ENCODE data around the gene NFE2L3. TPM values are rescaled to one million over a fixed set of nuclear protein-coding genes. Genes with fewer than 3 reads are reported as not detected.

NFE2L3 gene
- total RNA-seq, 1 donor from 2014 or later, result 50.4 TPM

DNA sequence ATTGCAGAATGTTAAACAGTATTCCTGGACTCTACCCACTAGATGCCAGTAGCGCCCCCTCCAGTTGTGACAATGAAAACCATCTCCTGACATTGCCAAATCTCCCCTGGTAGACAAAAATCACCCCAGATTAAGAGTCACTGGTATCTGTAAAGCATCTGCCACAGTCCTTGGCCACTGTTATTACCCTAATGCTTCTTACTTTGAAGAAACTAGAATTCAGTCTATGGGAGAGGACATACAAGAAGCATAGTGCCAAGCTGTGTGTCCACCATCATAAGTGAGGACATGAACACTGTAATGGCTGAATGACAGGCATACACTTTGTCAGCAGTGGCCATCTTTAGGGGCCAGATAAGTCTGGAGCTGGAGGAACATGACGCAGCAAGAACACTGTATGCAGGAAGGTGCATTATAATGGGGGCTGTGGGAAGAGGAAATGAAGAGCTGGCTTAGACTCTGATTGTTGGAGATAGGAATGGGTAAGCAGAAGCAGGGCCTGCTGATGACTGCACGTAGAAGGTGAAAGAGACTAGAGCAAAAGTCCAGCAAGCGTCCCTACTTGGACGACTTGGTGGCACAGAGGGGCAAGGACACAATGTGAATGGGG lies 82.0 kb downstream of the NFE2L3 start:
- Mint-ChIP-seq H3K9me3 (ENCODE audit: unreplicated experiment) (no peaks in the 10 kb centered on the region), H3K27me3 (ENCODE audit: low read depth, unreplicated experiment) (peaks cover 2% of the 10 kb centered on the region), H3K4me3 (ENCODE audit: unreplicated experiment) (no peak overlapping the region), H3K4me1 (ENCODE audit: low read depth, unreplicated experiment) (no peaks in the 10 kb centered on the region), H3K36me3 (ENCODE audit: low read depth, unreplicated experiment) (no peaks in the 10 kb centered on the region), H3K27ac (ENCODE audit: unreplicated experiment) (no peak overlapping the region)
- H2AFZ ChIP-seq (ENCODE audit: low read depth, low read length), result no peak overlapping the region
- H3K36me3 ChIP-seq (ENCODE audit: insufficient read depth, low read length), result no peaks in the 10 kb centered on the region
- H3K4me1 ChIP-seq (ENCODE audit: insufficient read depth, low read length), result no peaks in the 10 kb centered on the region
- H4K20me1 ChIP-seq (ENCODE audit: insufficient read depth, low read length), result no peaks in the 10 kb centered on the region
- H3K9ac ChIP-seq (ENCODE audit: low read length), result no peak overlapping the region
- no peaks in the 10 kb centered on the region for H3K79me2 ChIP-seq (ENCODE audit: insufficient read depth, low read length)
- H3K4me3 ChIP-seq (ENCODE audit: insufficient read depth, low read depth, low read length), result no peak overlapping the region
- no peaks in the 10 kb centered on the region for H3K27me3 ChIP-seq (ENCODE audit: insufficient read depth, low read length)
- no peak overlapping the region for H3K4me2 ChIP-seq (ENCODE audit: low read length)
- TF ChIP-seq EZH2 (IDR thresholded peaks at IDR 0.05; ENCODE audit: insufficient read depth, low read length), result no peak
- DNase-seq (ENCODE audit: low read depth) (no peak), FAIRE-seq (no peak)
- no peaks in the 10 kb centered on the region for H3K9me3 ChIP-seq (ENCODE audit: insufficient read depth, low read depth, low read length)
- H3K27ac ChIP-seq (ENCODE audit: low read depth, low read length), result no peak overlapping the region

Other genes with a start within 250 kb of the NFE2L3 start
- gene HNRNPA2B1, start 48.5 kb downstream of the NFE2L3 start, total RNA-seq, result 361 and 415 TPM in 2 replicates
- 141 and 148 TPM in 2 replicates for gene CBX3, start 49.5 kb downstream of the NFE2L3 start, total RNA-seq
- gene SNX10, start 139.7 kb downstream of the NFE2L3 start, total RNA-seq, result 5.4 and 6.3 TPM in 2 replicates